ENCODE results near the gene CGB5. TPM values are rescaled to one million over a fixed set of nuclear protein-coding genes. Genes with fewer than 3 reads are reported as not detected.

The CGB5 gene
- total and polyA plus RNA-seq, 9 of the 15 experiments (the other 6 are each of a cell fraction or from before 2014, with no cell fraction given), result not detected

GRCh38 chr19:49014870-49015255 lies 28.8 kb upstream of the CGB5 start:
- H3K9ac ChIP-seq (ENCODE audit: insufficient read depth in 1 of 2, low read depth in 2 of 2, low read length in 2 of 2), result no peak overlapping the region
- no peak overlapping the region for H2AFZ ChIP-seq (ENCODE audit: low read depth, low read length)
- no peaks in the 10 kb centered on the region for H3K9me3 ChIP-seq (replicated peaks; ENCODE audit: control insufficient read depth, insufficient read depth, low read depth, low read length)
- POLR2A ChIA-PET, result interaction anchor here (0.8 kb wide), 1 partner anchor 10 kb away, joined by 5 read pairs; no protein-coding TSS in a partner anchor
- WGBS (ENCODE audit: insufficient coverage, low coverage, missing lambda C conversion rate), result 96% methylated on average over 18 of the region's 18 CpGs
- no TSS peak for BruUV-seq (replicated peaks)
- peaks cover 9% of the 10 kb centered on the region; the same call in 1 of the 2 replicates for H4K20me1 ChIP-seq (replicated peaks; ENCODE audit: control insufficient read depth, insufficient read depth, low read length)
- no peak overlapping the region for H3K4me3 ChIP-seq
- H3K79me2 ChIP-seq (ENCODE audit: control insufficient read depth, insufficient read depth, low read length), result no peaks in the 10 kb centered on the region
- H3K27me3 ChIP-seq (ENCODE audit: control insufficient read depth in 2 of 2, insufficient read depth in 2 of 2, low read length in 2 of 2), result no peaks in the 10 kb centered on the region
- intact Hi-C loops (cut with micrococcal nuclease), result no loop called here
- H3K27ac ChIP-seq (ENCODE audit: extremely low read depth, low read depth, low read length), result no peak overlapping the region
- H3K4me1 ChIP-seq (replicated peaks in 1 of 2; ENCODE audit: control insufficient read depth in 2 of 2, insufficient read depth in 2 of 2, low read length in 2 of 2), result peaks cover 15 to 51% of the 10 kb centered on the region in 2 experiments; a peak in 4 of 5 replicates
- peaks cover 3% of the 10 kb centered on the region for H3K9me1 ChIP-seq (ENCODE audit: control insufficient read depth, insufficient read depth, low read length)
- in situ Hi-C loops (cut with MboI), result no loop called here
- no peak overlapping the region for H3K4me2 ChIP-seq (ENCODE audit: insufficient read depth, low read length)
- no peak for TF ChIP-seq THAP7 (CRISPR knock-in tag; IDR thresholded peaks at IDR 0.05)
- TF ChIP-seq POLR2G (IDR thresholded peaks at IDR 0.05; ENCODE audit: low read depth, low read length), result peak; percentile 64
- TF ChIP-seq SRSF3 (IDR thresholded peaks at IDR 0.05; ENCODE audit: insufficient read depth, low read length), result no peak
- TF ChIP-seq ZNF232 (CRISPR knock-in tag; IDR thresholded peaks at IDR 0.05), result no peak
- TF ChIP-seq RBFOX2 (IDR thresholded peaks at IDR 0.05; ENCODE audit: low read depth, low read length), result peak; percentile 18; the same call in 1 of the 2 replicates
- 0 out of 2 replicates have a peak, but pooled peaks have one; percentile 3 for TF ChIP-seq POLR2A (conservative IDR thresholded peaks at IDR 0.05)
- ATAC-seq, result no peak
- CTCF ChIA-PET (ENCODE audit: low intra/inter-chr PET ratio), result no interaction called here
- peaks cover 64% of the 10 kb centered on the region; the same call in 2 of the 3 replicates for H3K36me3 ChIP-seq (ENCODE audit: control insufficient read depth, insufficient read depth, low read length)
- DNase-seq (ENCODE audit: extremely low read depth in 1 of 4, low spot score in 3 of 4), result no peak
- FAIRE-seq, result no peak

Measured in K562 (cell line).